ENCODE results near the gene F12.

Gene F12

GRCh38 chr5:177429248-177430040 is 20.1 kb upstream of the F12 start:
- Histone ChIP-seq H2AFZ (ENCODE audit: low read depth, low read length) (no peak overlapping the region), H4K91ac (ENCODE audit: low read length) (no peak overlapping the region), H3K4me2 (ENCODE audit: low read length, poor library complexity, severe bottlenecking) (no peak overlapping the region), H2BK12ac (ENCODE audit: low read length in 2 of 2) (no peak overlapping the region), H4K8ac (ENCODE audit: low read length) (no peak overlapping the region), H3K27ac (ENCODE audit: low read length, poor library complexity, severe bottlenecking) (no peak overlapping the region), H2BK5ac (ENCODE audit: low read depth, low read length, poor library complexity, severe bottlenecking) (no peak overlapping the region), H3K9ac (ENCODE audit: low read length) (no peak overlapping the region), H2AK5ac (ENCODE audit: low read length, severe bottlenecking) (no peak overlapping the region), H3K36me3 (ENCODE audit: control insufficient read depth in 1 of 2, insufficient read depth in 2 of 2, low read depth in 1 of 2, low read length in 2 of 2) (peaks cover 32 to 48% of the 10 kb centered on the region in 2 experiments), H3K4me1 (ENCODE audit: control insufficient read depth, insufficient read depth, low read depth, low read length) (peaks cover 23% of the 10 kb centered on the region), H3K9me3 (ENCODE audit: control insufficient read depth, low read length) (no peaks in the 10 kb centered on the region), H3K18ac (ENCODE audit: low read depth in 1 of 2, low read length in 2 of 2) (no peak overlapping the region), H2BK120ac (ENCODE audit: low read depth, low read length) (no peak overlapping the region), H3K14ac (ENCODE audit: low read length in 2 of 2) (no peak overlapping the region), H2BK15ac (ENCODE audit: low read depth, poor library complexity, severe bottlenecking) (no peak overlapping the region), H3K4ac (ENCODE audit: low read depth in 1 of 2, low read length in 2 of 2) (no peak overlapping the region), H3K4me3 (ENCODE audit: insufficient read depth in 1 of 2, low read depth in 1 of 2, low read length in 2 of 2) (no peak overlapping the region), H3K23ac (ENCODE audit: low read length in 2 of 2) (no peak overlapping the region), H3K27me3 (ENCODE audit: control insufficient read depth in 1 of 2, insufficient read depth in 1 of 2, low read length in 2 of 2) (no peaks in the 10 kb centered on the region), H3K79me1 (replicated peaks; ENCODE audit: low read length, poor library complexity, severe bottlenecking) (peaks cover 39% of the 10 kb centered on the region)
- 91% methylated on average over 6 of the region's 6 CpGs for WGBS
- no peak for DNase-seq

- Histone ChIP-seq H2BK120ac (ENCODE audit: low read depth, low read length) (no peak overlapping the region), H2AK5ac (ENCODE audit: low read length, severe bottlenecking) (no peak overlapping the region), H3K18ac (ENCODE audit: low read depth in 1 of 2, low read length in 2 of 2) (no peak overlapping the region), H3K27ac (ENCODE audit: low read length, poor library complexity, severe bottlenecking) (no peak overlapping the region), H3K9ac (ENCODE audit: low read length) (peak overlapping the region; percentile 93), H3K9me3 (ENCODE audit: control insufficient read depth, low read length) (no peaks in the 10 kb centered on the region), H3K4me2 (ENCODE audit: low read length, poor library complexity, severe bottlenecking) (no peak overlapping the region), H3K14ac (ENCODE audit: low read length in 2 of 2) (no peak overlapping the region), H3K36me3 (ENCODE audit: control insufficient read depth in 1 of 2, insufficient read depth in 2 of 2, low read depth in 1 of 2, low read length in 2 of 2) (peaks cover 25 to 41% of the 10 kb centered on the region in 2 experiments), H3K4ac (ENCODE audit: low read depth in 1 of 2, low read length in 2 of 2) (no peak overlapping the region), H2BK15ac (ENCODE audit: low read depth, poor library complexity, severe bottlenecking) (no peak overlapping the region), H4K8ac (ENCODE audit: low read length) (no peak overlapping the region), H3K23ac (ENCODE audit: low read length in 2 of 2) (no peak overlapping the region), H3K4me1 (ENCODE audit: control insufficient read depth, insufficient read depth, low read depth, low read length) (peaks cover 23% of the 10 kb centered on the region), H3K27me3 (ENCODE audit: control insufficient read depth in 1 of 2, insufficient read depth in 1 of 2, low read length in 2 of 2) (no peaks in the 10 kb centered on the region), H4K91ac (ENCODE audit: low read length) (no peak overlapping the region), H2BK12ac (ENCODE audit: low read length in 2 of 2) (no peak overlapping the region), H3K79me1 (replicated peaks; ENCODE audit: low read length, poor library complexity, severe bottlenecking) (peaks cover 39% of the 10 kb centered on the region), H2AFZ (ENCODE audit: low read depth, low read length) (no peak overlapping the region), H2BK5ac (ENCODE audit: low read depth, low read length, poor library complexity, severe bottlenecking) (no peak overlapping the region), H3K4me3 (ENCODE audit: insufficient read depth in 1 of 2, low read depth in 1 of 2, low read length in 2 of 2) (no peak overlapping the region)
- no peak for DNase-seq
- WGBS = 96% methylated on average over 9 of the region's 10 CpGs
These were observed 19.3 kb upstream of the F12 start for GRCh38 chr5:177428574-177429217.

GRCh38 chr5:177427919-177428573 is 18.7 kb upstream of the F12 start:
- H4K8ac ChIP-seq (ENCODE audit: low read length) = no peak overlapping the region
- WGBS = 91% methylated on average over 11 of the region's 11 CpGs
- no peak overlapping the region for H2BK120ac ChIP-seq (ENCODE audit: low read depth, low read length)

More at GRCh38 chr5:177427919-177428573, 18.7 kb upstream of the F12 start:
- Histone ChIP-seq H3K23ac (ENCODE audit: low read length in 2 of 2) (no peak overlapping the region), H2BK12ac (ENCODE audit: low read length in 2 of 2) (no peak overlapping the region), H3K27me3 (ENCODE audit: control insufficient read depth in 1 of 2, insufficient read depth in 1 of 2, low read length in 2 of 2) (no peaks in the 10 kb centered on the region), H3K18ac (ENCODE audit: low read depth in 1 of 2, low read length in 2 of 2) (no peak overlapping the region), H2AFZ (ENCODE audit: low read depth, low read length) (no peak overlapping the region), H3K9ac (ENCODE audit: low read length) (peak overlapping the region; percentile 93), H4K91ac (ENCODE audit: low read length) (no peak overlapping the region), H2BK15ac (ENCODE audit: low read depth, poor library complexity, severe bottlenecking) (peak overlapping the region; percentile 56), H3K4me1 (ENCODE audit: control insufficient read depth, insufficient read depth, low read depth, low read length) (peaks cover 23% of the 10 kb centered on the region), H3K4me3 (ENCODE audit: insufficient read depth in 1 of 2, low read depth in 1 of 2, low read length in 2 of 2) (peak overlapping the region in 1 of 2 experiments; percentile 90), H2AK5ac (ENCODE audit: low read length, severe bottlenecking) (no peak overlapping the region), H3K27ac (ENCODE audit: low read length, poor library complexity, severe bottlenecking) (no peak overlapping the region), H3K4me2 (ENCODE audit: low read length, poor library complexity, severe bottlenecking) (no peak overlapping the region), H2BK5ac (ENCODE audit: low read depth, low read length, poor library complexity, severe bottlenecking) (no peak overlapping the region), H3K79me1 (replicated peaks; ENCODE audit: low read length, poor library complexity, severe bottlenecking) (peaks cover 39% of the 10 kb centered on the region), H3K14ac (ENCODE audit: low read length in 2 of 2) (no peak overlapping the region), H3K4ac (ENCODE audit: low read depth in 1 of 2, low read length in 2 of 2) (no peak overlapping the region), H3K36me3 (ENCODE audit: control insufficient read depth in 1 of 2, insufficient read depth in 2 of 2, low read depth in 1 of 2, low read length in 2 of 2) (peaks cover 20 to 34% of the 10 kb centered on the region in 2 experiments), H3K9me3 (ENCODE audit: control insufficient read depth, low read length) (no peaks in the 10 kb centered on the region)
- DNase-seq = no peak
